Immature natural killer cell (primary cell): ENCODE data around the gene HELQ. TPM values are rescaled to one million over a fixed set of nuclear protein-coding genes. Genes with fewer than 3 reads are reported as not detected.

Experiments
- DNase-seq, 3 donors: peaks; one replicate each; pipeline ENCODE4 v3.0.0; 2022; ENCODE audit warnings: mixed read lengths in 1 of 3
- H3K27ac Mint-ChIP-seq, 6 donors: one replicate each; pipeline ENCODE4 v1.8.0; 2020; ENCODE audit warnings: mixed read lengths in 6 of 6, mild to moderate bottlenecking in 5 of 6, inconsistent platforms in 4 of 6, moderate library complexity in 3 of 6
- H3K27me3 Mint-ChIP-seq, 3 donors: one replicate each; pipeline ENCODE4 v1.8.0; 2020 to 2021; ENCODE audit warnings: low read depth in 3 of 3, mild to moderate bottlenecking in 3 of 3, mixed read lengths in 3 of 3, moderate library complexity in 3 of 3, inconsistent platforms in 1 of 3
- H3K36me3 Mint-ChIP-seq, 3 donors: one replicate each; pipeline ENCODE4 v1.8.0; 2020; ENCODE audit warnings: mixed read lengths in 3 of 3, inconsistent platforms in 2 of 3, mild to moderate bottlenecking in 2 of 3
- H3K4me1 Mint-ChIP-seq, 2 donors: one replicate each; pipeline ENCODE4 v1.8.0; 2020; ENCODE audit warnings: inconsistent platforms in 2 of 2, mild to moderate bottlenecking in 2 of 2, mixed read lengths in 2 of 2, moderate library complexity in 1 of 2
- H3K4me3 Mint-ChIP-seq, 5 donors: one replicate each; pipeline ENCODE4 v1.8.0; 2020; ENCODE audit warnings: mild to moderate bottlenecking in 5 of 5, mixed read lengths in 5 of 5, inconsistent platforms in 3 of 5, moderate library complexity in 3 of 5
- H3K9me3 Mint-ChIP-seq, 6 donors: one replicate each; pipeline ENCODE4 v1.8.0; 2020; ENCODE audit warnings: mild to moderate bottlenecking in 6 of 6, mixed read lengths in 6 of 6, inconsistent platforms in 4 of 6, moderate library complexity in 3 of 6
- polyA plus RNA-seq, 3 donors: library from polyadenylated mRNA; unstranded; fragments of 300-500 nt; fragmentation: Illumina TruSeq; gene quantifications; one replicate each; pipeline ENCODE4 v1.2.3, GENCODE V29; 2021

The HELQ gene
- polyA plus RNA-seq, 3 donors from 2014 or later = 7.8 to 18.9 (median 15.4) TPM

DNA sequence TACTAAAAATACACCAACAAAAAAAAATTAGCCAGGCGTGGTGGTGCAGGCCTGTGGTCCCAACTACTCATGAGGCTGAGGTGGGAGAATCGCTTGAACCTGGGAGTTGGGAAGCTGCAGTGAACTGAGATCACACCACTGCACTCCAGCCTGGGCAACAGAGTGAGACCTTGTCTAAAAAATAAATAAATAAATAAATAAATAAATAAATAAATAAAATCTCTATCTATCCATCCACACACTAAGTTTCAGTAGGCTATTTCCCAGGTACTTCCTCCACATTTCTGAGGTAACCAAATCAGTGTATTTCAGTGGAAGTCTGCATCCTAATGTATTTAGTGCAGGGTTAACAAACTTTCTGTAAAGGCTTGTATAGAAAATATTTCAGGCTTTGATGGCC, 18.3 kb upstream of the HELQ start:
- Mint-ChIP-seq H3K36me3 (peaks cover 12 to 30% (median 12%) of the 10 kb centered on the region in 3 donors), H3K27me3 (peaks cover 0 to 1% (median 0%) of the 10 kb centered on the region in 3 donors), H3K4me3 (peak overlapping the region in 2 of 5 donors; percentile 37 to 54), H3K27ac (no peak overlapping the region), H3K4me1 (peaks cover 15 to 33% of the 10 kb centered on the region in 2 donors), H3K9me3 (no peaks in the 10 kb centered on the region)
- DNase-seq = no peak

DNA sequence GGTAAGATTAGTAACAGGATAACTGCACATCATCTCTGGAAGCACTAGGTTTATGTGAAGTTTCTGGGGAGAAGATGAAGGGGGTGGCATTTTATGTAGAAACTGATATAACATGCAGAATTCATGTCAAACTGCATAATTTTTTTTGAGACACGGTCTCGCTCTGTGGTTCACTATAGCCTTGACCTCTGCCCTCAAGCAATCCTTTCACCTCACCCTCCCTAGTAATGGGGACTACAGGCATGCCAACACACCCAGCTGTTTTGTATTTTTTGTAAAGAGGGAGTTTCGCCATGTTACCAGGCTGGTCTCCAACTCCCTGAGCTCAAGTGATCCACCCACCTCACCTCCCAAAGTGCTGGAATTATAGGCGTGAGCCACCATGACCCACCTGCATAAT, 17.8 kb upstream of the HELQ start:
- Mint-ChIP-seq H3K4me1 (peaks cover 15 to 33% of the 10 kb centered on the region in 2 donors), H3K27me3 (peaks cover 0 to 1% (median 0%) of the 10 kb centered on the region in 3 donors), H3K36me3 (peaks cover 8 to 32% (median 8%) of the 10 kb centered on the region in 3 donors), H3K4me3 (peak overlapping the region in 2 of 5 donors; percentile 53 to 56), H3K9me3 (no peaks in the 10 kb centered on the region), H3K27ac (no peak overlapping the region)
- DNase-seq = no peak

DNA sequence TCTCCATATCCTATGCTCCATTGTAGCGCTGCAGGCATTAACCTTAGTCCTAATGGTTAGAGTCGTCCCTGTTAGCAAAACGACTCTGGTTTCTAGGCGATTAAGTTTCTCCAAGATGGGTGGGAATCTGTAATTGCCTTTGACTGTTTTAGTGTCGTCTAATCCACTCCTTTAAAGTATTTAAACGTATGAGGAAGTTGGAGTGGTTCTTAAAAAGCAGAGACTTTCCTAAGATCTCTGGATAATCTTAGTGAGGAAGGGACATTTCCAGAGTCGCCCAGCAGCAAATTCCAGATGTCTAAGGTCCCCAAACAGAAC, 520 bp upstream of the HELQ start:
- DNase-seq = no peak
- no peaks in the 10 kb centered on the region for H3K9me3 Mint-ChIP-seq
- peaks cover 14 to 35% (median 16%) of the 10 kb centered on the region in 3 donors for H3K36me3 Mint-ChIP-seq
- H3K4me1 Mint-ChIP-seq = peaks cover 44 to 78% of the 10 kb centered on the region in 2 donors
- peak overlapping the region; percentile 98 to 100 (median 100) for H3K4me3 Mint-ChIP-seq
- peak overlapping the region; percentile 100 for H3K27ac Mint-ChIP-seq
- H3K27me3 Mint-ChIP-seq = peaks cover 9 to 13% (median 10%) of the 10 kb centered on the region in 3 donors

DNA sequence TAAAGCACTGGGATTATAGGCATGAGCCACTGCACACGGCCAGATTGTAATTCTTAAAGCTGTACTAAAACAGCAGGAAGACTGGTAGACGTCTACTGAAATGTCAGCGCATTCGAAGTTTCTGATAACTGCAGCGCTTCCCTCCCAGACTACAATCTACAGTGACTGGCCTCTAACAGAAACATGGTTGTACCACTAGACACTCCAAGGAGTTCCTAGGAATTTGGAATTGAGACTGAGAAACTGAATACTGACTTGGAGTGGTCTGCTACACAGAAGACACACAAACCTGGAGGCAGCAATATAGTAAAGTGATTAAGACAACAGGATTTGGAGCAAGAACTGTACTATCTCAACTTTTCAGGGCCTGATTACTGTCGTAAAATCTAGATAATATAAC, 937 bp downstream of the HELQ start:
- peak in 2 of 3 donors; percentile 2 to 4 for DNase-seq
- Mint-ChIP-seq H3K27ac (peak overlapping the region; percentile 100), H3K4me1 (peaks cover 44 to 78% of the 10 kb centered on the region in 2 donors), H3K36me3 (peaks cover 14 to 36% (median 16%) of the 10 kb centered on the region in 3 donors), H3K27me3 (peaks cover 9 to 13% (median 10%) of the 10 kb centered on the region in 3 donors), H3K9me3 (no peaks in the 10 kb centered on the region), H3K4me3 (peak overlapping the region; percentile 98 to 100 (median 100))

DNA sequence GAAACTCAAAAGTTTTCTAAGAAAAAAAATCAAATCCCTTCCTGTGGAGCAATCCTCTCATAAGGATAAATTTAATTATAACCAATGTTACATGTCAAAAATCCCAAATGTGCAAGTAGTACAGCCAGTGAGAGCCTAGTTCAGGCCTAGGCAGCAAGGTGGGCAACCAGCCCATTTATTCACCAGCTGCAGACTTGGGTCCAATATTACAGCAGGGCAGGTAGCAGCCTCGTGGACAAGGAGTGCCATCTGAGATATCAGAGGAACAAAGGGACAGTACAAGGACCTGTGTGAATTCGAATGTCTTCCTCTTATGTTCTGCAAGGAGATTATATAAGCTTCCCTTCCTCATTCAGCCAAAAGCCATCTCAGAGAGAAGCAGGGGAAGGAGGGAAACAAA, 6.6 kb downstream of the HELQ start:
- no peak for DNase-seq
- Mint-ChIP-seq H3K36me3 (peaks cover 10 to 39% (median 21%) of the 10 kb centered on the region in 3 donors), H3K27ac (peak overlapping the region in 3 of 6 donors; percentile 6 to 35 (median 29)), H3K4me1 (peaks cover 6 to 23% of the 10 kb centered on the region in 2 donors), H3K27me3 (no peaks in the 10 kb centered on the region), H3K4me3 (no peak overlapping the region), H3K9me3 (no peaks in the 10 kb centered on the region)

DNA sequence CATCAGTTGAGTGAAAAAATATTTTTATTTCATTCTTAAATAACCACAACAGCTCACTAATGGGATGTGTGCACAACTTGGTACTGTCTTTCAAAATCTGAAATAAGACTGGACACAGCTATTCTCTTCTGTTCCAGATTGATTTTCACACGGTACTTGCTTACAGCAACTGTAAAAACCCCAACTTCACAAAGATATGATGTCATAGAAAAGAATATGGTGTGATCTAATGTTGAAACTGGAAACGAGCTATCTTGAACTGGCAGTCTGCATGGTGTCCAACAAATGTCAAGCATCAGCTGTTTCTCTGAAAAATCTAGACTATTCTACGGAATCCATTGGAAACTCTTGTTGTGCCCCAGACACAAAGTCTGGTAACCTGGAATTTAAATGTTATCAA, 14.7 kb downstream of the HELQ start:
- no peaks in the 10 kb centered on the region for H3K9me3 Mint-ChIP-seq
- H3K36me3 Mint-ChIP-seq = peaks cover 17 to 49% (median 31%) of the 10 kb centered on the region in 3 donors
- no peak for DNase-seq
- no peaks in the 10 kb centered on the region for H3K4me1 Mint-ChIP-seq
- no peak overlapping the region for H3K4me3 Mint-ChIP-seq
- H3K27ac Mint-ChIP-seq = no peak overlapping the region
- no peaks in the 10 kb centered on the region for H3K27me3 Mint-ChIP-seq

DNA sequence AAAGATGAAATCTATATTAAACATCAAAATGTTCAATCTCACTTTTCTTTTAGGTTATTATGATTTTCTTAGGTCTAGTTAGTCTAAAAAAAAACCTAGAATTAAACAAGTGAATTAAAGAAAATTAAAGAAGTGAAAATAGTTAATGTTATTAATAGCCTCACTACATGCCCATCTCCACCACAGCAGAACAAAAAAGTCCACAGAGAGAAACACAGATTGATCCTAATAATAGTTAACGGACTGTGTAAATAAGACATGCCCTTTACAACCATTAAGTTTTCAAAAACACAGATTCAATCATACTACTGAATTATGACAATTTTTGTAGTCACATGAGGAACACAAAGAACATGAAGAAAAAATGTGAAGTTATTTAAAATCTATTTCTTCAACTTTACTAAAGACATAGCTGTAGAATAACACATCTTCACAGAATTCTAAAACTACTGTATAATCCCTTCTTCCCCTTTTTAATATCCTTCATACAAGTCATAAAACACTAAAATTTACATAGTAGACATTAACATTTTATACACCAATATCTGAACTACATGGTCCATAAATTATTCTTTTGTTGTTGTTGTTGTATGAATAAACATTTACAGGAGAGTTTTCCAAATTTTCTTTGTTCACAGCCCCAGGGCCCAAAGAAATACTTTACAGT, 15.3 kb downstream of the HELQ start:
- Mint-ChIP-seq H3K36me3 (peaks cover 21 to 50% (median 31%) of the 10 kb centered on the region in 3 donors), H3K4me3 (no peak overlapping the region), H3K27ac (peak overlapping the region in 1 of 6 donors; percentile 9), H3K9me3 (no peaks in the 10 kb centered on the region), H3K27me3 (no peaks in the 10 kb centered on the region), H3K4me1 (no peaks in the 10 kb centered on the region)
- DNase-seq = no peak

DNA sequence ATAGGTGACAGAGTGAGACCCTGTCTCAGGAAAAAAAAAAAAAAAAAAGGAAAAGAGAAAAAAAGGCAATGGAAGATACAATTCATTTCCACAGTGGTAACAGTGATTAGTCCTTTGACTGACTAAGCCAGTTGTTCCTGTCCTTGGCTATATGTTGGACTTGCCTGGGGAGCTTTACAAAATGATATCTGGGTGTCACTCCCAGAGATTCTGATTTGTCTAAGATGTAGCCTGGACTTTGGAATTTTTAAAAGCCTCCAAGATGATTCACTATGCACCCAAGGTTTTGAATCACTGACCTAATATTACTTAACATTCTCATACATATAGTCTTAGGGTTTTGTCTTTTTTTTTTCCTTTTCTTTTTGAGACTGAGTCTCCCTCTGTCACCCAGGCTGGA, 16.9 kb downstream of the HELQ start:
- DNase-seq = no peak
- H3K4me1 Mint-ChIP-seq = no peaks in the 10 kb centered on the region
- peaks cover 17 to 48% (median 22%) of the 10 kb centered on the region in 3 donors for H3K36me3 Mint-ChIP-seq
- H3K27ac Mint-ChIP-seq = no peak overlapping the region
- no peaks in the 10 kb centered on the region for H3K27me3 Mint-ChIP-seq
- H3K4me3 Mint-ChIP-seq = no peak overlapping the region
- H3K9me3 Mint-ChIP-seq = no peaks in the 10 kb centered on the region

DNA sequence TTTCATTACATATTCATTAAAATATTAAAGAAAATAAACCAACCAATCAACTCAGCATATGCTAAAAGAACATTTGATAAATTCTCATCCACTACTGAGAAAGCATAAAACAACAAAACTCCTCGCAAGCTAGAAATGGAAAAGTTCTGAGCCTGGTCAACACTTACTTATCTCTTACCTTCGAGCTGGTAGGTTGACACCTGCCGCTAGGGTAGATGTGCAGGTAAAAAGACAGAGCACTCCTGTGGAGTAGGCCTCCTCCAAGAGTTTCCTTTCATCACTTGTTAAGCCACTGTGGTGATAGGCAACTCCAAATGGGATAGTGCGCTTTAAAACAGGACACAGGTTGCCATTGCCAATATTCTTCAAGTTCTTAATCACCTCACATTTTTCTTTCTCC, 18.9 kb downstream of the HELQ start:
- no peak for DNase-seq
- peaks cover 17 to 42% (median 18%) of the 10 kb centered on the region in 3 donors for H3K36me3 Mint-ChIP-seq
- H3K4me1 Mint-ChIP-seq = peaks cover 0 to 2% of the 10 kb centered on the region in 2 donors
- no peaks in the 10 kb centered on the region for H3K9me3 Mint-ChIP-seq
- no peaks in the 10 kb centered on the region for H3K27me3 Mint-ChIP-seq
- no peak overlapping the region for H3K27ac Mint-ChIP-seq
- H3K4me3 Mint-ChIP-seq = no peak overlapping the region

DNA sequence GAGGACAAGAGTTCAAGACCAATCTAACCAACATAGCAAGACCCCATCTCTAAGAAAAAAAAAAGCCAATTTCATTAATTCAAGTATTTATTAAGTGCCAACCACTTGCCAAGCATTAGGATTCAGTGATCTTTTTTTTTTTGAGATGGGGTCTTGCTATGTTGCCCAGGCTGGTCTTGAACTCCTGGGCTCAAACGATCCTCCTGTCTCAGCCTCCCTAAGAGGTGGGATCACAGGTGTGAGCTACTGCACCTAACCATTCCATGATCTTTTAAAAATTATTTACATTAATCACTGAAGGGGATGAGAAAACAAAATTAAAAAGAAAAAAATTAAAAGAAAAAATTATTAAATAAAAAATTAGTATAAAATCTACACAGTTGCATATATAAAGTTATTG, 24.4 kb downstream of the HELQ start:
- peaks cover 0 to 2% of the 10 kb centered on the region in 2 donors for H3K4me1 Mint-ChIP-seq
- no peak for DNase-seq
- H3K9me3 Mint-ChIP-seq = no peaks in the 10 kb centered on the region
- no peaks in the 10 kb centered on the region for H3K27me3 Mint-ChIP-seq
- H3K4me3 Mint-ChIP-seq = no peak overlapping the region
- H3K27ac Mint-ChIP-seq = no peak overlapping the region
- peaks cover 20 to 24% (median 22%) of the 10 kb centered on the region in 3 donors for H3K36me3 Mint-ChIP-seq

DNA sequence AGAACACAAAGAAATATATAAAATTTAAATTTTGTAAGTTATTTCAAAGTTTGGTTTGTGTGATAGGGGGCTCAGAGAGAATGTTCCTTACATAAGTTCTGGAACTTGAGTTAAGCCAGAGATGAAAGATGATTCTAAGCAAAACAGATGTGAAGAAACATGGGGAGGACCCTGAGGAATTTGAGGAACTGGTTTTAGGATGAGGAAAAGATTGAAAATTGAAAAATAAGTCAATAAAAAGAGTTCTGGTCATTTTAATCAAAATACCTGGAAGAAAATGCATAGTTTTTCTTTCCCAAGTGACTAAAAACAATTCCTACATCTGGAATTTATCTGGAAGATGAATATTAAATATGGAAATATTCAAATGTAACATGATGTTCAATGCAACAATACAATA, 37.4 kb downstream of the HELQ start:
- no peaks in the 10 kb centered on the region for H3K4me1 Mint-ChIP-seq
- H3K9me3 Mint-ChIP-seq = no peaks in the 10 kb centered on the region
- DNase-seq = no peak
- peaks cover 20 to 36% (median 34%) of the 10 kb centered on the region in 3 donors for H3K36me3 Mint-ChIP-seq
- no peak overlapping the region for H3K4me3 Mint-ChIP-seq
- H3K27me3 Mint-ChIP-seq = peaks cover 0 to 2% (median 0%) of the 10 kb centered on the region in 3 donors
- no peak overlapping the region for H3K27ac Mint-ChIP-seq

DNA sequence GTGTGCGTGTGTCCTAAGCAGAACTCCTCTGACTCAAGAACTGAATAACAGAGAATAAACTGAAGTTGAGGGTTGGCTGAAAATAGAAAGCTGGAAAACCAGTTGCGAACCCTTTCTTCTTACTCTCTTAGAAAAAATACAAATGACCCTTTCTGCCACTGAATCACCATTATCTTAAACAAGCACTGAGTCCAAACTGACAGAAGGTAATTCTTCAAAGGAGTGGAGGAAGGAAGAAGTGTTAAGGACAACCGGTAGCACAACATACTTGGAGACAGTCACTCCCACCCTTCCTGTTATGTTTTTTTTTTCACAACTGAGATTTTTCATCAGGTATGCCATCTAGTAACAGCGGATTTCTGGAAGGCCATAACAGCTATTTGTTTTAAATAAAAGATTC, 38.1 kb downstream of the HELQ start:
- no peak for DNase-seq
- Mint-ChIP-seq H3K27ac (no peak overlapping the region), H3K9me3 (no peaks in the 10 kb centered on the region), H3K4me1 (no peaks in the 10 kb centered on the region), H3K36me3 (peaks cover 24 to 40% (median 39%) of the 10 kb centered on the region in 3 donors), H3K4me3 (no peak overlapping the region), H3K27me3 (peaks cover 0 to 2% (median 0%) of the 10 kb centered on the region in 3 donors)

DNA sequence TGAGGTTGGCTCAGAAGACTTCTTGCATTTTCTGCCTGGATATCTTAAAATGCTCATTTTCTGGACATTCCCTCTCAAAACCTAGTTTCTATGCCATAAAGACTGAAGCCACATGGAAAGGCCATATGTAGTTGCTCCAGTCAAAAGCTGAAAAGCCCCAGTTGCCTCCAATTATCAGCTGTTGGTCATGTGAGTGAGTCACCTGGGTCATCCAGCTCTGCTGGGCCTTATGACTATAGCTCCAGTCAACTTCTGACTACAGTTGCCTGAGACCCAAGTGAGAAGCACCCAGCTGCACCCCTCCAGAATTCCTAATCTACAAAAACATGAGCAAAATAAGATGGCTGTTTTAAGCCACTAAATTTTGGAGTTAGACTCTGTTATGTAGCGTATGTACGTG, 41.9 kb downstream of the HELQ start:
- Mint-ChIP-seq H3K4me3 (no peak overlapping the region), H3K9me3 (no peaks in the 10 kb centered on the region), H3K36me3 (peaks cover 28 to 54% (median 45%) of the 10 kb centered on the region in 3 donors), H3K27me3 (no peaks in the 10 kb centered on the region), H3K4me1 (peaks cover 0 to 1% of the 10 kb centered on the region in 2 donors), H3K27ac (peak overlapping the region in 1 of 6 donors; percentile 40)
- DNase-seq = no peak

DNA sequence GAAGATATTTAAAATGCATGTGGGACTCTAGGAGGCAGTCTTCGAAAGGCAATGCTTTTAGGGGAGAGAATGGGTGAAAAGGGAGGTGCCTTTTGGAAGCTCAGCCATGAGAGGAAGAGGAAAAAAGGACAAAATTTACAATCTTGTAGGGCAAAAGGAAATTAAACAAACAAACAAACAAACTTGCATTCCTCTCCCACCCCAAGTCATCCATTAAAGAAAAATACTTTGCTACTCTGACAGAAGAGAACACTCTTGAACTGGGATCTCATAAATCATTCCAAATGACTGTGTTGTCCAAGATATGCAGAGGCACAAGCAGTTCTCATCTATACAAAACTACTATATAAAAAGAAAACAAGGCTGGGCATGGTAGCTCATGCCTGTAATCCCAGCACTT, 46.7 kb downstream of the HELQ start:
- Mint-ChIP-seq H3K27me3 (peaks cover 0 to 3% (median 0%) of the 10 kb centered on the region in 3 donors), H3K27ac (peak overlapping the region in 1 of 6 donors; percentile 29), H3K9me3 (no peaks in the 10 kb centered on the region), H3K36me3 (peaks cover 28 to 52% (median 49%) of the 10 kb centered on the region in 3 donors), H3K4me1 (peaks cover 0 to 1% of the 10 kb centered on the region in 2 donors), H3K4me3 (no peak overlapping the region)
- DNase-seq = no peak
